NT2/D1 (cell line): Measurements from ENCODE around the gene SHMT1.
"Not testable (repeated sequence)": the region's sequence is repeated elsewhere in the genome, so short reads cannot be mapped to it uniquely, and the experiment has no call there.

Source experiments
- DNase-seq: peaks from one replicate; pipeline ENCODE4 v3.0.0-alpha.2; 2011; ENCODE audit warnings: low read depth, low spot score
- H3K27me3 ChIP-seq: 2 replicates; pipeline ENCODE4 v1.6.0; 2011; ENCODE audit warnings: mild to moderate bottlenecking; ENCODE audit not compliant: insufficient read length, insufficient read depth
- H3K36me3 ChIP-seq: 2 replicates; pipeline ENCODE4 v1.6.1; 2011; ENCODE audit warnings: mild to moderate bottlenecking, low read length, mixed read lengths; ENCODE audit not compliant: insufficient read depth, insufficient read length
- H3K4me1 ChIP-seq: 2 replicates; pipeline ENCODE4 v1.5.1; 2011; ENCODE audit not compliant: insufficient read depth, insufficient read length
- H3K4me3 ChIP-seq: 2 replicates; pipeline ENCODE4 v1.5.1; 2011; ENCODE audit warnings: low read depth; ENCODE audit not compliant: insufficient read length
- H3K9ac ChIP-seq: 2 replicates; pipeline ENCODE4 v1.6.0; 2011; ENCODE audit warnings: low read depth; ENCODE audit not compliant: insufficient read length
- H3K9me3 ChIP-seq: 2 replicates; pipeline ENCODE4 v1.5.1; 2011; ENCODE audit warnings: mild to moderate bottlenecking, low read length; ENCODE audit not compliant: insufficient read depth
- SUZ12 ChIP-seq: IDR thresholded peaks from 2 replicates; pipeline ENCODE4 v1.6.1; 2011; ENCODE audit not compliant: insufficient read length, insufficient read depth; ENCODE audit errors: extremely low read depth
- YY1 ChIP-seq: IDR thresholded peaks from 2 replicates; pipeline ENCODE4 v1.6.1; 2011; ENCODE audit not compliant: insufficient read length, insufficient read depth
- ZNF274 ChIP-seq: IDR thresholded peaks from 2 replicates; pipeline ENCODE4 v1.6.1; 2011; ENCODE audit warnings: mild to moderate bottlenecking, low read depth, low read length

The SHMT1 gene

DNA sequence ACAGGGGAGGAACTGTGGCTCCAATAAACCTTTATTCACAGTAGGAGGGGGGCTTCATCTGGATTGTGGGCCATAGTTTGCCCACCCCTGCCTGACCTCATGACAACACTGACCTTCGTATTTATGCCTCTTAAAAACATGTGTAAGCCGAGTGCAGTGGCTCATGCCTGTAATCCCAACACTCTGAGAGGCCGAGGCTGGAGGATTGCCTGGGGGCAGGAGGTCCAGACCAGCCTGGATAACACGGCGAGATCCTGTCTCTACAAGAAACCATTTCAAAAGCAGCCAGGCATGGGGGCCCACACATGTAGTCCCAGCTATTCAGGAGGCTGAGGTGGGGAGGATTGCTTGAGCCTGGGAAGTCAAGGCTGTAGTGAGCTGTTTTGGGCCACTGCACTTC is 24.2 kb upstream of the SHMT1 start:
- H3K27me3 ChIP-seq, H3K36me3 ChIP-seq, H3K9me3 ChIP-seq, H3K4me3 ChIP-seq, H3K4me1 ChIP-seq, DNase-seq, H3K9ac ChIP-seq: not testable (repeated sequence)

- not testable (repeated sequence) for H3K4me1 ChIP-seq, H3K9me3 ChIP-seq, DNase-seq, H3K27me3 ChIP-seq, H3K36me3 ChIP-seq, H3K9ac ChIP-seq, H3K4me3 ChIP-seq
These were observed 20.9 kb upstream of the SHMT1 start for GRCh38 chr17:18384271-18384670.

DNA sequence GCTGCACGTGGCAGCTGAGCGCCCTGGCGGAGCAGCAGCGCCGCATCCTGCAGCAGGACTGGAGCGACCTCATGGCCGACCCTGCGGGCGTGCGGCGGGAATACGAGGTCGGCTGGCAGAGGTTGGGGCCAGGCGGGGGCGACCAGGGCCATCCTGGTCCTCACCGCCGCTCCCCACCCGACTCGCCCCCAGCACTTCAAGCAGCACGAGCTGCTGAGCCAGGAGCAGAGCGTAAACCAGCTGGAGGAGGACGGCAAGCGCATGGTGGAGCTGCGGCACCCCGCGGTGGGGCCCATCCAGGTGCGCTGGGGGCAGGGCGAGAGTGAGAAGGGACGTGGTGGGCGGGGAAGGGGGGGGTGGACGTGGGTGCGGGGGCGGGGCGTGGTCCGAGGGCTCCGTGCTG is 19.7 kb upstream of the SHMT1 start:
- not testable (repeated sequence) for H3K27me3 ChIP-seq, DNase-seq, H3K4me1 ChIP-seq, H3K36me3 ChIP-seq, H3K9ac ChIP-seq, H3K4me3 ChIP-seq, H3K9me3 ChIP-seq

DNA sequence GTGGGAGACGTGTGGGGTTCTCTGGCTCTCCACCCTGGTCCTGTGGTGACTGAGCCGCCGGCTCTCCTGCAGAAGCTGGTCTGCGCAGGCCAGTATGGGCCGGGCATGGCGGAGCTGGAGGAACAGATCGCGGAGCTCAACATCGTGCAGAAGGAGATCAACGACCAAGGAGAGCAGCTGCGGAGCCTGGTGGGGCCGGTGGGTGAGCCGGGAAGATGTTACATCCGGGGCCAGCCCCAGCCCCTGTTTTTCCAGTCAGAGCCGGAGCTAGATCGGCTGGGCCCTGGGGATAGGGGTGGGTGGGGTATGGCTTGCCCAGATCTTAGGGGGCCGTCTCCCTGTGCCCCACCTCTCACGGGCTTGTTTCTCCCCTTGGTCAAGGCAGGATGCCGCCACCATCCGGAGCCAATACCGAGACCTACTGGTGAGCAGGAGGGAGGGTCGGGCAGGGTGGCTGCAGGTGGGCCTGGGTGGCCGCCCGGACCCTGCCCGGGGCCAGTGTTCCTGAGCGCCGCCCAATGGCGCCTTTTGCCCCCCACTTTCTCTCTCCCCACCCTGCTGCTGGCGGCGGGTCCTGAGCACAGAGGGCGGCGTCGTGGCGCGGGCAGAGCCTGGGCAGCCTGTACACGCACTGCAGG is 19.2 kb upstream of the SHMT1 start:
- Histone ChIP-seq H3K36me3 (no peaks in the 10 kb centered on the region), H3K4me1 (peaks cover 5% of the 10 kb centered on the region), H3K27me3 (no peaks in the 10 kb centered on the region), H3K4me3 (no peak overlapping the region), H3K9ac (no peak overlapping the region), H3K9me3 (no peaks in the 10 kb centered on the region)
- no peak for DNase-seq
- TF ChIP-seq YY1 = no peak
- TF ChIP-seq SUZ12 = no peak
- TF ChIP-seq ZNF274 = no peak

DNA sequence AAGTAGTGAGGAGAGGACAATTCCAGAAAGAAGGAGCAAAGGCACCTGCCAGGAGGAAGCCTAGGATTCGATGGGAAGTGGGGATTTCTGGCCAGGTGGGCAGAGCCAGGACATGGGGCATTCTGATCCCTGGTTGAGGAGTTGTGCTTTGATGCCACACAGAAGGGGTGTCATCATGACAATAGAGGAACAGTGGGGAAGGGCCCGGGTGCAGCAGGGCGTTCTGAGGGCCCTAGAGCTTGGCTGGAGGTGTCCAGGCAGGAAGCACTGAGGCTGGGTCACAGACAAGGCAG is 18.5 kb upstream of the SHMT1 start:
- Histone ChIP-seq H3K9me3 (no peaks in the 10 kb centered on the region), H3K36me3 (no peaks in the 10 kb centered on the region), H3K9ac (no peak overlapping the region), H3K27me3 (no peaks in the 10 kb centered on the region), H3K4me3 (no peak overlapping the region), H3K4me1 (peaks cover 5% of the 10 kb centered on the region)
- no peak for DNase-seq
- TF ChIP-seq YY1 (no peak), SUZ12 (no peak), ZNF274 (no peak)

- no peak overlapping the region for H3K4me3 ChIP-seq
- H3K27me3 ChIP-seq = no peaks in the 10 kb centered on the region
- H3K4me1 ChIP-seq = peaks cover 5% of the 10 kb centered on the region
- no peak for DNase-seq
- TF ChIP-seq ZNF274 (no peak), YY1 (no peak), SUZ12 (no peak)
- H3K9ac ChIP-seq = no peak overlapping the region
- no peaks in the 10 kb centered on the region for H3K9me3 ChIP-seq
- no peaks in the 10 kb centered on the region for H3K36me3 ChIP-seq
These were observed 18.0 kb upstream of the SHMT1 start for GRCh38 chr17:18381158-18381952.

DNA sequence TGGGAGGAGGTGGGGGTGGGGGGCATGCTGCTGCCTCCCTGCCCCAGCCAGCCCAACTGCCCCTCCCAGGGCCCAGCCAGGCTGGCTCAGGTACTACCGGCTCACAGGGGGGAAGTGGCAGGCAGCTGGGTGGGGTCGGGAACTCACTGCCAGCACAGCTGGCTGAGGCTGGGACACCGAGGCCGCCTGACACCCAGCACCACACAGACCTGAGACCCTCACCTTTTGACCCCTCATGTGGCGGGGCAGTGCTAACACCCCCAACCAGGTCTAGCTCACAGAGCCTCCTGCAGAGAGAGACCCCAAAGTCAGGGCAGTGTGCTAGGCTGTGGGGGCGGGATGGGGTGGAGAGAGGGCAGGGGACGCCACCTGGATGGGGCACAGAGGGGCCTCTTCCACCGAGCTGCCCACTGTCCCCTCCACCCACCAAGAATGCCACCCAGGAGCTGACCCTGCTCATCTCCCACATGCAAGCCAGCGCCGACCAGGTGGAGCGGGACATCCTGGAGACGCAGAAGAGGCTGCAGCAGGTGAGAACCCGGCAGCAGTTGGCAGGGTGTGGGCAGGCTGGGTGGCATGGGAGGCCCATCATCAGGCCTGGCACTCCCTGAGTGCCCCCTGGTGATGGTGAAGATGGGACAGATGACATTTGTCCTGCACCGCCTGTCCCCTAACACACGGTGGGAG is 17.3 kb upstream of the SHMT1 start:
- peaks cover 5% of the 10 kb centered on the region for H3K4me1 ChIP-seq
- H3K27me3 ChIP-seq = no peaks in the 10 kb centered on the region
- DNase-seq = no peak
- H3K36me3 ChIP-seq = no peaks in the 10 kb centered on the region
- H3K4me3 ChIP-seq = no peak overlapping the region
- no peaks in the 10 kb centered on the region for H3K9me3 ChIP-seq
- H3K9ac ChIP-seq = no peak overlapping the region
- no peak for TF ChIP-seq SUZ12
